Osteocyte (in vitro differentiated cells): ENCODE measurements around the gene ARVCF. TPM values are rescaled to one million over a fixed set of nuclear protein-coding genes. Genes with fewer than 3 reads are reported as not detected.

ENCODE experiments used
- DNase-seq: peaks from one replicate; pipeline ENCODE4 v3.0.0; 2021; ENCODE audit warnings: mixed read lengths; ENCODE audit not compliant: unreplicated experiment; ENCODE audit errors: extremely low spot score
- H3K27ac Mint-ChIP-seq: one replicate; pipeline ENCODE4 v1.8.0; 2021; ENCODE audit warnings: mild to moderate bottlenecking, mixed read lengths; ENCODE audit not compliant: unreplicated experiment
- H3K27me3 Mint-ChIP-seq: one replicate; pipeline ENCODE4 v1.8.0; 2021; ENCODE audit warnings: mixed read lengths; ENCODE audit not compliant: unreplicated experiment
- H3K36me3 Mint-ChIP-seq: one replicate; pipeline ENCODE4 v1.8.0; 2021; ENCODE audit warnings: mixed read lengths; ENCODE audit not compliant: unreplicated experiment
- H3K4me1 Mint-ChIP-seq: one replicate; pipeline ENCODE4 v1.8.0; 2021; ENCODE audit warnings: mixed read lengths; ENCODE audit not compliant: unreplicated experiment
- H3K4me3 Mint-ChIP-seq: one replicate; pipeline ENCODE4 v1.8.0; 2021; ENCODE audit warnings: mild to moderate bottlenecking, moderate library complexity, mixed read lengths; ENCODE audit not compliant: unreplicated experiment
- H3K9me3 Mint-ChIP-seq: one replicate; pipeline ENCODE4 v1.8.0; 2021; ENCODE audit warnings: mixed read lengths; ENCODE audit not compliant: unreplicated experiment
- total RNA-seq: library from RNA; stranded (reverse); gene quantifications from 2 replicates; pipeline ENCODE4 v1.2.1, GENCODE V29; 2021
- TF ChIP-seq, protein P1 (sequence below): fragments of 200-600 bp; sonication (generic); IDR thresholded peaks from 2 replicates; pipeline ENCODE4 v1.5.0; 2021; ENCODE audit warnings: antibody characterized with exemption, mild to moderate bottlenecking, moderate library complexity

The ARVCF gene
- total RNA-seq, 1 donor from 2014 or later, result 29.3 TPM

DNA sequence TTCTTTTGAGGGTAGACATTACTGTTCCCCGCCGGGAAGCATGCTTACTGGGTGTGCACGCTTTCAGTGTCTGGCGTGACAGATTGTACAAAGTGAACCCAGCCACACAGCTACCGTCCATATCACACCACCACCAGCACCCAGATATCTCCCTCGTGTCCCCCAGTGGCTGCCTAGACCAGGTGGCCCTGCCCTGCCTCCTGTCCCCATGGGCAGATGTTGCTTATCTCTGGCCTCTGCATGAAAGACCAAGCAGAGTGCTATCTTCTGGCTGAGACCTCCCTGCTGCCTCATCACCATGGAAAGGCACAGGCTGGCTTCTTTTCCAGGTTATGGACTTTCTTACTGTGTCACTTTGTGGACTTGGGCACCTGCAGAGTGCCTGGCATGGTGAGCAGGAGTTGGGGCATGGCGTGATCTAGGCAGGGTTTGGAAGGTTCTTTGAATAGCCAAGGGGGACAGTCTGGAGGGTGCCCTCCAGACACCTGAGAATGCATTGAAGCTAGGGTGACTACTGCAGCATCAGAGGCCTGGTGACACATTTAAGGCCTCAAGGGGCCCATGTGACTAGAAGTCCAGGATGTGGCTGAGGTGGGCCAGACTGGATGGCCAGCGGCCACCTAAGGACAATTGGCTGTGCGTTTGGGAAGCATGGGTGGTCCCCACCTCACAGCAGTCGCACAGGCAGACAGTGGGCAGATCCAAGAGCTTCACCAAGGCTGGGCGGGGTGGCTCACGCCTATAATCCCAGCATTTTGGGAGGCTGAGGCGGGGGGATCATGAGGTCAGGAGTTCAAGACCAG, 9.0 kb upstream of the ARVCF start:
- DNase-seq, result no peak
- Mint-ChIP-seq H3K27me3 (no peaks in the 10 kb centered on the region), H3K4me3 (no peak overlapping the region), H3K27ac (no peak overlapping the region), H3K9me3 (no peaks in the 10 kb centered on the region), H3K4me1 (peaks cover 18% of the 10 kb centered on the region), H3K36me3 (no peaks in the 10 kb centered on the region)
- TF ChIP-seq, protein P1, sequence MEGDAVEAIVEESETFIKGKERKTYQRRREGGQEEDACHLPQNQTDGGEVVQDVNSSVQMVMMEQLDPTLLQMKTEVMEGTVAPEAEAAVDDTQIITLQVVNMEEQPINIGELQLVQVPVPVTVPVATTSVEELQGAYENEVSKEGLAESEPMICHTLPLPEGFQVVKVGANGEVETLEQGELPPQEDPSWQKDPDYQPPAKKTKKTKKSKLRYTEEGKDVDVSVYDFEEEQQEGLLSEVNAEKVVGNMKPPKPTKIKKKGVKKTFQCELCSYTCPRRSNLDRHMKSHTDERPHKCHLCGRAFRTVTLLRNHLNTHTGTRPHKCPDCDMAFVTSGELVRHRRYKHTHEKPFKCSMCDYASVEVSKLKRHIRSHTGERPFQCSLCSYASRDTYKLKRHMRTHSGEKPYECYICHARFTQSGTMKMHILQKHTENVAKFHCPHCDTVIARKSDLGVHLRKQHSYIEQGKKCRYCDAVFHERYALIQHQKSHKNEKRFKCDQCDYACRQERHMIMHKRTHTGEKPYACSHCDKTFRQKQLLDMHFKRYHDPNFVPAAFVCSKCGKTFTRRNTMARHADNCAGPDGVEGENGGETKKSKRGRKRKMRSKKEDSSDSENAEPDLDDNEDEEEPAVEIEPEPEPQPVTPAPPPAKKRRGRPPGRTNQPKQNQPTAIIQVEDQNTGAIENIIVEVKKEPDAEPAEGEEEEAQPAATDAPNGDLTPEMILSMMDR, result no peak

DNA sequence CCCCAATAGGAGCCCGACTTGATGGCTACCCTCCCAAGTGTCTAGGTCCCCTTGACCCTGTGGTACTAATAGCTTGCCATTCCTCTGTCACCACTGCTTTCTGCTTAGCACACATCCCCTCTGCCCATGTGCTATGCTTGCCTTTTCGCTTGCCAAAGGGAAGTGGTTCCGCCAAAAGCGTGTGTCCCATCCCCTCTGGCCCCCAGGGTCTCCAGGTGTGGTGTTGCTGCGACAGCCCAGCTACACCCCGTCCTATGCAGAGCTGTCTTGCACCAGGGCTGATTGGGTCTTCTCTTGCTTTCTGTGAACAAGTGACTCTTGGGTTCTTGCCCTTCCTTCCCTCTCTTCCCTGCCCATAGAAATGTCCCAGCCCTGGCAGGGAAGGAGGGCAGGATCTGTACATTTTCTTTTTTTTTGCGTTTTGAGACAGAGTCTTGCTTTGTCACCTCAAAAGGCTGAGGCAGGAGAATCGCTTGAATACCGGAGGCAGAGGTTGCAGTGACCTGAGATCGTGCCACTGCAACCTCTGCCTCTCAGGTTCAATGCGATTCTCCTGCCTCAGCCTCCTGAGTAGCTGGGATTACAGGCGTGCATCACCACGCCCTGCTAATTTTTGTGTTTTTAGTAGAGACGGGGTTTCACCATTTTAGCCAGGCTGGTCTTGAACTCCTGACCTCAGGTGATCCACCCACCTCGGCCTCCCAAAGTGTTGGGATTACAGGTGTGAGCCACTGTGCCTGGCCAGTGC, 8.2 kb upstream of the ARVCF start:
- TF ChIP-seq, protein P1, result no peak
- Mint-ChIP-seq H3K4me1 (peaks cover 22% of the 10 kb centered on the region), H3K4me3 (no peak overlapping the region), H3K36me3 (no peaks in the 10 kb centered on the region), H3K9me3 (no peaks in the 10 kb centered on the region), H3K27ac (no peak overlapping the region), H3K27me3 (no peaks in the 10 kb centered on the region)
- DNase-seq, result no peak

DNA sequence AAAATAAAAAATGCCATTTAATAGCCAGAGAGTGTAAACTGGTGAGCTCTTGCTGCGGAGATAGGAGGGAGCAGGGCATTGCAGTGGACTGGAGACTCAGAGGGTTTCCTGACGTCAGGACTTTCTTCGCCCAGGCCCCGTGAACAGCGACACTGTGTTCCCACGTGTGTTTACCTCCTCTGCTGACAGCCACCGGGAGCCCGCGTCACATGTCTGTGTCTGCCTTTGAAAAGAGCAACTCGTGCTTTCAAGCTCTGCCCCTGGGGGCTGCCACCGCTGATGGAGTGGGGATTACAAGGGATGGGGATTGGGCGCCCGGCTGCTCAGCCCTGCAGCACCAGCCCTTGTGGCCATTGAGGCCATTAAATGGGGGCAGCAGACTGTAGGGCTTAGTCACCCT, 7.6 kb upstream of the ARVCF start:
- Mint-ChIP-seq H3K36me3 (no peaks in the 10 kb centered on the region), H3K27ac (no peak overlapping the region), H3K4me3 (no peak overlapping the region), H3K9me3 (no peaks in the 10 kb centered on the region), H3K27me3 (no peaks in the 10 kb centered on the region), H3K4me1 (peaks cover 22% of the 10 kb centered on the region)
- TF ChIP-seq, protein P1, result no peak
- DNase-seq, result no peak

DNA sequence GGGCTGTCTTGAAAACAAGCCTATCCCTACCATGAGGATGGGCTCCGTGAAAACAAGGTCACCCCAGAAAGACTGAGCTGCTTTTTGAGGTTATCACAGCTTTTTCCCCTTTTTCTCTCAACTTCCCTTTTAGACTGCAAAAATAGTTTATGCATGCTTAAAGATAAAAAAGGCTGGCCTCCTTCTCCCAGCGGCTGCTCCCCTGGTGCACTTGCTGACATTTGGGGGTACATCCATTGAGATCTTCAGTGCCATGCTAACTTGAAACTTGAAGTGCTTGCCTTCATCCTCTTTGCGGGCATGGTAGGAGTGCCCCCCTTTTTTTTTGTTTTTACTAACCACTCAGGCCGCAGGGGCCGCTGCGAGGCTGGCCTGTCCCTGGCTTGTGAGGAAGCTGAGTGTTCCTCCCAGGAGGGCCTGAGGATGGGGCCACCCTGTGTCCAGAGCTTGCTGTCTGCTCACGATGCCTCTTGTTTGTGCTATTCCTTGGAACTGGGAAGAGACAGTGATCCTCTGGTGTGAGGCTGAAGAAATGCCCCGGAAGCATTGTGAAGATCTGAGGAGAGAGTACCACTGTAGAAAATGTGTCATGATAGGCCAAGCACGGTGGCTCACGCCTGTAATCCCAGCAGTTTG, 6.5 kb upstream of the ARVCF start:
- TF ChIP-seq, protein P1, result no peak
- DNase-seq, result no peak
- no peaks in the 10 kb centered on the region for H3K9me3 Mint-ChIP-seq
- no peaks in the 10 kb centered on the region for H3K36me3 Mint-ChIP-seq
- H3K27me3 Mint-ChIP-seq, result no peaks in the 10 kb centered on the region
- no peak overlapping the region for H3K4me3 Mint-ChIP-seq
- no peak overlapping the region for H3K27ac Mint-ChIP-seq
- peaks cover 22% of the 10 kb centered on the region for H3K4me1 Mint-ChIP-seq
